Measurements from ENCODE around the gene RAB11FIP3. TPM values are rescaled to one million over a fixed set of nuclear protein-coding genes. Genes with fewer than 3 reads are reported as not detected.

RAB11FIP3 gene
- total and polyA plus RNA-seq, 10 of the 15 experiments (the other 5 are each of a cell fraction or from before 2014, with no cell fraction given): 1.2 to 27.3 (median 7.7) TPM

DNA sequence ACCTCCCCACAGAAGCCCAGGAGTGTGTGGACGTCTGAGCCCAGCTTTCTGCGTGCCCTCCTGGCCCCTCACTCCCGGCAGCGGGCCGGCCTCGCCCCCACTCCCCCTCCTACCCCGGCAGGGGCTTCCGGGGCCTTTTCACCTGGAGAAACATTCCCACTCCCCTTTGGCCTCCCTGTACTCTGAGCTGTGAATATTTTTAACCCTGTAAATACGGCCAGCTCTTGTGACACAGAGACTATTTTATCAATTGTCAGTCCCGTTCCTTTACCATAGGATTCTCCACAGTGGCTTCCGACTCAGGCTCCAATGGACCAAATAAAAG, 128.8 kb downstream of the RAB11FIP3 start:
- ATAC-seq (no peak), FAIRE-seq (no peak), DNase-seq (ENCODE audit: low read depth, low spot score) (no peak)
- TF ChIP-seq, protein P1, sequence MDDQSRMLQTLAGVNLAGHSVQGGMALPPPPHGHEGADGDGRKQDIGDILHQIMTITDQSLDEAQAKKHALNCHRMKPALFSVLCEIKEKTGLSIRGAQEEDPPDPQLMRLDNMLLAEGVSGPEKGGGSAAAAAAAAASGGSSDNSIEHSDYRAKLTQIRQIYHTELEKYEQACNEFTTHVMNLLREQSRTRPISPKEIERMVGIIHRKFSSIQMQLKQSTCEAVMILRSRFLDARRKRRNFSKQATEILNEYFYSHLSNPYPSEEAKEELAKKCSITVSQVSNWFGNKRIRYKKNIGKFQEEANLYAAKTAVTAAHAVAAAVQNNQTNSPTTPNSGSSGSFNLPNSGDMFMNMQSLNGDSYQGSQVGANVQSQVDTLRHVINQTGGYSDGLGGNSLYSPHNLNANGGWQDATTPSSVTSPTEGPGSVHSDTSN (IDR thresholded peaks at IDR 0.05; ENCODE audit: insufficient replicate concordance, low read depth, low read length): no peak
- TF ChIP-seq TCF3 (IDR thresholded peaks at IDR 0.05; ENCODE audit: borderline replicate concordance, insufficient read depth, low read depth, low read length) (no peak), KDM1A (IDR thresholded peaks at IDR 0.05; ENCODE audit: borderline replicate concordance) (no peak)
- peaks cover 3% of the 10 kb centered on the region in 2 experiments; a peak in 2 of 4 replicates for H3K27me3 ChIP-seq (replicated peaks in 1 of 2; ENCODE audit: control insufficient read depth in 2 of 2, insufficient read depth in 2 of 2, low read length in 1 of 2)
- H3K4me3 ChIP-seq: no peak overlapping the region
- no peaks in the 10 kb centered on the region for H3K79me2 ChIP-seq (ENCODE audit: control insufficient read depth, insufficient read depth, low read length)
- no peaks in the 10 kb centered on the region for H3K4me1 ChIP-seq (ENCODE audit: control insufficient read depth, insufficient read depth, low read length)
- H4K20me1 ChIP-seq (ENCODE audit: control insufficient read depth, insufficient read depth): no peaks in the 10 kb centered on the region
- no peak overlapping the region for H3K27ac ChIP-seq (ENCODE audit: control insufficient read depth, insufficient read depth)
- H3K36me3 ChIP-seq (ENCODE audit: control insufficient read depth in 2 of 2, insufficient read depth in 2 of 2, low read length in 1 of 2): peaks cover 0 to 13% of the 10 kb centered on the region in 2 experiments; a peak in 2 of 4 replicates
- BruUV-seq (replicated peaks): no TSS peak
- intact Hi-C loops (cut with micrococcal nuclease; ENCODE audit: unreplicated experiment): no loop called here
- RAD21 ChIA-PET (ENCODE audit: unreplicated experiment): no interaction called here
- WGBS (ENCODE audit: insufficient coverage, insufficient replicate concordance, low lambda C conversion rate, missing lambda C conversion rate): 97% methylated on average over 5 of the region's 11 CpGs
- CTCF ChIA-PET: no interaction called here
- POLR2A ChIA-PET: no interaction called here
- H2AFZ ChIP-seq (ENCODE audit: control insufficient read depth, low read depth, low read length): no peak overlapping the region
- no peak overlapping the region for H3K4me2 ChIP-seq (ENCODE audit: control insufficient read depth, insufficient read depth)
- SMC1A ChIA-PET (ENCODE audit: uncharacterized antibody, unreplicated experiment): no interaction called here
- H3K9ac ChIP-seq (ENCODE audit: control insufficient read depth, insufficient read depth, low read length): no peak overlapping the region
- in situ Hi-C loops (cut with MboI): no loop called here
- no peaks in the 10 kb centered on the region for H3K9me3 ChIP-seq (replicated peaks; ENCODE audit: control insufficient read depth, insufficient read depth, low read length)

DNA sequence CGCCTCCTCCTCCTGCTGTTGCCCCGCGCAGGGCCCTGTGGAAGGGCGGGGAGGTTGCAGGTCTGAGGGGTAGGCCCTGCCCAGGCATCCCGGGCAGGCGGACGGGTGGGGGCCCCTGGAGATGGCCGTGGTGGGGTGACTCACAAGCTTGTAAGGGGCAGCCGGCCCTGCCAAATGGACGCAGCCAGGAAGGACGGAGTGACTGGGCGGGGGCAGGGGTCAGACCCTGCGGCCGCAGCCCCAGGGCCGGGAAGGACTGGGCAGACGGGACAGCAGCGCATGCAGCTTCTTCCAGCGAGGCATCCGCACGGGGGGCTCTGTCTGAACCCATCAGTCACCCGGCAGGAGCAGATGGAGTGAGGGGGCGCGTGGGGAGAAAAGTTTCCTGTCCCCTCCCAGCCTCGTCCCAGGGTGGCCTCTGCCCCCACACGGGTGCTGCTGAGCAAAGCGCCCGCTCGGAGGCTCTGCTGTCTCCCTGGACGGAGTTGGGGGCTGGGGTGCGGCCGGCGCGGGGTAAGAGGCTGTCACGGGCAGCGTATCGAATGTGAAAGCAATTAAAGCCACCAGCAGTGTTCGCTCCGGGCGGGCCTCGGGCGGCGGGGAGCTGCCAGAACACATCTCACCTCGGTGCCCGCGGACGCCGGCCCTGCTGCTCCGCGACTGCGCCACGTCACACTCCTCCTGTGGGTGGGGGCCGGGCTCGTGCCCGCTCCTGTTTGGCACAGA, 129.4 kb downstream of the RAB11FIP3 start:
- Histone ChIP-seq H2AFZ (ENCODE audit: control insufficient read depth, low read depth, low read length) (no peak overlapping the region), H3K9me3 (replicated peaks; ENCODE audit: control insufficient read depth, insufficient read depth, low read length) (no peaks in the 10 kb centered on the region), H3K4me3 (no peak overlapping the region), H3K4me1 (ENCODE audit: control insufficient read depth, insufficient read depth, low read length) (no peaks in the 10 kb centered on the region), H3K27me3 (replicated peaks in 1 of 2; ENCODE audit: control insufficient read depth in 2 of 2, insufficient read depth in 2 of 2, low read length in 1 of 2) (peaks cover 3 to 7% of the 10 kb centered on the region in 2 experiments; a peak in 2 of 4 replicates), H3K36me3 (ENCODE audit: control insufficient read depth in 2 of 2, insufficient read depth in 2 of 2, low read length in 1 of 2) (peaks cover 0 to 10% of the 10 kb centered on the region in 2 experiments; a peak in 2 of 4 replicates), H4K20me1 (ENCODE audit: control insufficient read depth, insufficient read depth) (no peaks in the 10 kb centered on the region), H3K79me2 (ENCODE audit: control insufficient read depth, insufficient read depth, low read length) (no peaks in the 10 kb centered on the region), H3K4me2 (ENCODE audit: control insufficient read depth, insufficient read depth) (no peak overlapping the region), H3K27ac (ENCODE audit: control insufficient read depth, insufficient read depth) (no peak overlapping the region), H3K9ac (ENCODE audit: control insufficient read depth, insufficient read depth, low read length) (no peak overlapping the region)
- RAD21 ChIA-PET (ENCODE audit: unreplicated experiment): no interaction called here
- no peak for TF ChIP-seq MEF2B (IDR thresholded peaks at IDR 0.05; ENCODE audit: partially characterized antibody, poor library complexity, severe bottlenecking)
- 0 out of 2 replicates have a peak, but pooled peaks have one; percentile 19 for TF ChIP-seq POLR2A (IDR thresholded peaks at IDR 0.05; ENCODE audit: low read depth, low read length)
- no peak for TF ChIP-seq HDAC6 (IDR thresholded peaks at IDR 0.05; ENCODE audit: unreplicated experiment)
- TF ChIP-seq, protein P2, sequence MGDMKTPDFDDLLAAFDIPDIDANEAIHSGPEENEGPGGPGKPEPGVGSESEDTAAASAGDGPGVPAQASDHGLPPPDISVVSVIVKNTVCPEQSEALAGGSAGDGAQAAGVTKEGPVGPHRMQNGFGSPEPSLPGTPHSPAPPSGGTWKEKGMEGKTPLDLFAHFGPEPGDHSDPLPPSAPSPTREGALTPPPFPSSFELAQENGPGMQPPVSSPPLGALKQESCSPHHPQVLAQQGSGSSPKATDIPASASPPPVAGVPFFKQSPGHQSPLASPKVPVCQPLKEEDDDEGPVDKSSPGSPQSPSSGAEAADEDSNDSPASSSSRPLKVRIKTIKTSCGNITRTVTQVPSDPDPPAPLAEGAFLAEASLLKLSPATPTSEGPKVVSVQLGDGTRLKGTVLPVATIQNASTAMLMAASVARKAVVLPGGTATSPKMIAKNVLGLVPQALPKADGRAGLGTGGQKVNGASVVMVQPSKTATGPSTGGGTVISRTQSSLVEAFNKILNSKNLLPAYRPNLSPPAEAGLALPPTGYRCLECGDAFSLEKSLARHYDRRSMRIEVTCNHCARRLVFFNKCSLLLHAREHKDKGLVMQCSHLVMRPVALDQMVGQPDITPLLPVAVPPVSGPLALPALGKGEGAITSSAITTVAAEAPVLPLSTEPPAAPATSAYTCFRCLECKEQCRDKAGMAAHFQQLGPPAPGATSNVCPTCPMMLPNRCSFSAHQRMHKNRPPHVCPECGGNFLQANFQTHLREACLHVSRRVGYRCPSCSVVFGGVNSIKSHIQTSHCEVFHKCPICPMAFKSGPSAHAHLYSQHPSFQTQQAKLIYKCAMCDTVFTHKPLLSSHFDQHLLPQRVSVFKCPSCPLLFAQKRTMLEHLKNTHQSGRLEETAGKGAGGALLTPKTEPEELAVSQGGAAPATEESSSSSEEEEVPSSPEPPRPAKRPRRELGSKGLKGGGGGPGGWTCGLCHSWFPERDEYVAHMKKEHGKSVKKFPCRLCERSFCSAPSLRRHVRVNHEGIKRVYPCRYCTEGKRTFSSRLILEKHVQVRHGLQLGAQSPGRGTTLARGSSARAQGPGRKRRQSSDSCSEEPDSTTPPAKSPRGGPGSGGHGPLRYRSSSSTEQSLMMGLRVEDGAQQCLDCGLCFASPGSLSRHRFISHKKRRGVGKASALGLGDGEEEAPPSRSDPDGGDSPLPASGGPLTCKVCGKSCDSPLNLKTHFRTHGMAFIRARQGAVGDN (IDR thresholded peaks at IDR 0.05): no peak
- no peak for TF ChIP-seq CEBPB (IDR thresholded peaks at IDR 0.05; ENCODE audit: borderline replicate concordance in 1 of 2, low read depth in 2 of 2, low read length in 2 of 2)
- in situ Hi-C loops (cut with MboI): no loop called here
- SMC1A ChIA-PET (ENCODE audit: uncharacterized antibody, unreplicated experiment): no interaction called here
- no peak for FAIRE-seq
- CTCF ChIA-PET: no interaction called here
- no peak for ATAC-seq
- no TSS peak for BruUV-seq (replicated peaks)
- POLR2A ChIA-PET: no interaction called here
- whole genome bisulfite sequencing (ENCODE audit: insufficient coverage, insufficient replicate concordance, low lambda C conversion rate, missing lambda C conversion rate): 89% methylated on average over 50 of the region's 54 CpGs
- intact Hi-C loops (cut with micrococcal nuclease; ENCODE audit: unreplicated experiment): no loop called here
- DNase-seq (ENCODE audit: low read depth, low spot score): no peak
